NB4 (cell line): ENCODE results near the gene FKBP5.

ENCODE experiments used
- CTCF ChIP-seq: IDR thresholded peaks from one replicate; pipeline ENCODE4 v1.5.1; 2012; ENCODE audit warnings: low read depth, low read length
- MAX ChIP-seq: IDR thresholded peaks from 2 replicates; pipeline ENCODE4 v1.6.1; 2011; ENCODE audit warnings: low read depth, low read length
- MYC ChIP-seq: IDR thresholded peaks from 2 replicates; pipeline ENCODE4 v1.6.1; 2011; ENCODE audit warnings: low read depth, low read length
- POLR2A ChIP-seq: IDR thresholded peaks from 2 replicates; pipeline ENCODE4 v1.6.1; 2011; ENCODE audit warnings: mild to moderate bottlenecking; ENCODE audit not compliant: insufficient read length; ENCODE audit errors: extremely low read depth

GRCh38 chr6:35681298-35681697 is 7.4 kb downstream of the FKBP5 start:
- TF ChIP-seq POLR2A (no peak), CTCF (no peak), MYC (no peak), MAX (no peak)
